GM12873 (cell line): ENCODE results near the gene PRSS21.

Experiments
- CTCF ChIP-seq: IDR thresholded peaks from 2 replicates; pipeline ENCODE4 v1.5.1; 2012; ENCODE audit warnings: low read depth, mild to moderate bottlenecking, moderate library complexity, low read length, control low read depth; ENCODE audit not compliant: insufficient read depth; ENCODE audit errors: missing control alignments

Gene PRSS21

GRCh38 chr16:2843526-2843925 lies 26.5 kb downstream of the PRSS21 start:
- TF ChIP-seq CTCF: no peak

GRCh38 chr16:2845116-2845515 lies 28.1 kb downstream of the PRSS21 start:
- no peak for TF ChIP-seq CTCF

- no peak for TF ChIP-seq CTCF
These were observed 29.7 kb downstream of the PRSS21 start for GRCh38 chr16:2846511-2847310.

GRCh38 chr16:2848933-2849725 lies 32.1 kb downstream of the PRSS21 start:
- TF ChIP-seq CTCF: no peak

GRCh38 chr16:2852003-2852730 lies 35.1 kb downstream of the PRSS21 start:
- no peak for TF ChIP-seq CTCF

- TF ChIP-seq CTCF: no peak
These were observed 35.9 kb downstream of the PRSS21 start for GRCh38 chr16:2852731-2853507.
